ENCODE results near the gene LPIN3. TPM values are rescaled to one million over a fixed set of nuclear protein-coding genes. Genes with fewer than 3 reads are reported as not detected.

The LPIN3 gene
- total and polyA plus RNA-seq, 2 donors (not counting 3 experiments of a cell fraction or from before 2014, with no cell fraction given): 2.1 to 3.0 TPM

- H3K79me2 ChIP-seq (ENCODE audit: control insufficient read depth, insufficient read depth, low read length): no peaks in the 10 kb centered on the region
- FAIRE-seq (no peak), DNase-seq (ENCODE audit: low read depth, low spot score) (no peak)
- H3K9ac ChIP-seq (replicated peaks; ENCODE audit: extremely low read depth, insufficient read depth, low read length): no peak overlapping the region
- no peak overlapping the region for H2AFZ ChIP-seq (ENCODE audit: low read depth, low read length)
- no peaks in the 10 kb centered on the region for H3K9me1 ChIP-seq (replicated peaks; ENCODE audit: control insufficient read depth, extremely low read depth, insufficient read depth, low read length)
- no peaks in the 10 kb centered on the region for H3K9me3 ChIP-seq (replicated peaks; ENCODE audit: control insufficient read depth, insufficient read depth, low read length)
- dilution Hi-C loops (cut with MboI; ENCODE audit: extremely low pct_ligation_motif_present, low sequenced_read_pairs): no loop called here
- ChIA-PET POLR2A (no interaction called here), CTCF (no interaction called here)
- H3K27me3 ChIP-seq (ENCODE audit: control insufficient read depth in 2 of 2, insufficient read depth in 2 of 2, low read length in 2 of 2): peaks cover 0 to 6% of the 10 kb centered on the region in 2 experiments
- no peak overlapping the region for H3K27ac ChIP-seq (ENCODE audit: insufficient read depth, low read depth, low read length)
- H3K4me3 ChIP-seq (replicated peaks in 1 of 3; ENCODE audit: insufficient read depth in 1 of 3, low read depth in 1 of 3, low read length in 3 of 3): no peak overlapping the region
- TF ChIP-seq CTCF (IDR thresholded peaks at IDR 0.05; ENCODE audit: extremely low read depth in 1 of 2, insufficient read depth in 1 of 2, low read depth in 1 of 2, low read length in 2 of 2) (no peak), POLR2AphosphoS5 (IDR thresholded peaks at IDR 0.05; ENCODE audit: insufficient read depth, low read depth, low read length) (no peak), MYC (IDR thresholded peaks at IDR 0.05; ENCODE audit: low read depth, low read length) (no peak), POLR2A (IDR thresholded peaks at IDR 0.05; ENCODE audit: low read depth, low read length) (no peak), GATA2 (IDR thresholded peaks at IDR 0.05; ENCODE audit: insufficient read depth, insufficient read length, low read depth, low read length) (no peak), EZH2 (IDR thresholded peaks at IDR 0.05; ENCODE audit: borderline replicate concordance, low read depth, low read length, severe bottlenecking) (no peak), JUN (IDR thresholded peaks at IDR 0.05; ENCODE audit: borderline replicate concordance, insufficient read depth, insufficient read length, low read depth) (no peak), MAX (IDR thresholded peaks at IDR 0.05; ENCODE audit: insufficient read depth, insufficient read length) (no peak), FOS (IDR thresholded peaks at IDR 0.05; ENCODE audit: borderline replicate concordance, insufficient read depth, low read length) (no peak)
- intact Hi-C loops (cut with micrococcal nuclease): no loop called here
- H3K4me1 ChIP-seq (ENCODE audit: control insufficient read depth, extremely low read depth, insufficient read depth, low read length): no peaks in the 10 kb centered on the region
- BruUV-seq (replicated peaks): no TSS peak
- no peak overlapping the region for H3K4me2 ChIP-seq (ENCODE audit: insufficient read depth, low read length)
- H4K20me1 ChIP-seq (replicated peaks; ENCODE audit: control insufficient read depth, extremely low read depth, insufficient read depth, low read length): no peaks in the 10 kb centered on the region
- H3K36me3 ChIP-seq (ENCODE audit: control insufficient read depth in 2 of 2, extremely low read depth in 1 of 2, insufficient read depth in 2 of 2, low read length in 2 of 2): no peaks in the 10 kb centered on the region
Measured at GRCh38 chr20:41377275-41377674, 36.7 kb downstream of the LPIN3 start.
